Measurements from ENCODE around the gene UBE2K. TPM values are rescaled to one million over a fixed set of nuclear protein-coding genes. Genes with fewer than 3 reads are reported as not detected.
"Not testable (repeated sequence)": the region's sequence is repeated elsewhere in the genome, so short reads cannot be mapped to it uniquely, and the experiment has no call there.

UBE2K gene, protein sequence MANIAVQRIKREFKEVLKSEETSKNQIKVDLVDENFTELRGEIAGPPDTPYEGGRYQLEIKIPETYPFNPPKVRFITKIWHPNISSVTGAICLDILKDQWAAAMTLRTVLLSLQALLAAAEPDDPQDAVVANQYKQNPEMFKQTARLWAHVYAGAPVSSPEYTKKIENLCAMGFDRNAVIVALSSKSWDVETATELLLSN
- 22.3 and 26.7 TPM in 2 replicates for total RNA-seq (2014; rRNA removed; shearing (Covaris generic))
- polyA plus RNA-seq (2016; fragmentation: Nextera tagmentation; extraction: Ambion mirVana), result 127 and 133 TPM in 2 replicates

DNA sequence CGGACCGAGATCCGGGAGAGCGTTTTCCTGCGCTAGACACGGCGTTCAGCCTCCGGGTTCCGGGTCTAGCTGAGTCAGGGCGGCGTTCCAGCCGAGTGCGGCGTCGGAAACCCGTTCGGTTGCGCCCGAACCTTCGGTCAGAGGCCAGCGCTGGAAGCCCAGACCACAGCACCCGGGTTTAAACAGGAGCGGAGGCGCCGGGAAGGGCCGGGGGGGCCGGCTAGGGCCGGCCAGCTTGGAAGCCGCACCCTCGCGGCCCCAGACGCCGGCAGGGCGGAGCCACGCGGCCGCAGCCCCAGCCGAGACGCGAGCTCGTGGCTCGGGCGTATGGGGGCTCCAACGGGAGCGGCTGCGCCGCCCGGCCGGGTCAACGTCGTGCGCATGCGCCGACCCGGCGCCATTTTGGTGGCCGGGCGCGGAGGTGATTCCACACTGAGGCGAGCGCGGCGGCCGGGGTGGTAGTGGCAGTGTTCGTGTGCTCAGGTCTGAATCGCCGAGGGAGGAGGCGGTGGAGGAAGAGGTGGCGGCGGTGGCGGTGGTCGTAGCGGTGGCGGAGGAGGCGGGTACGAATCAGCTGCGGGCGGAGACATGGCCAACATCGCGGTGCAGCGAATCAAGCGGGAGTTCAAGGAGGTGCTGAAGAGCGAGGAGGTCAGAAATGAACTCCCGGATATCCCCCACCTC is at the start of gene UBE2K:
Gene UBE2K, plus strand, starts transcription at position 397 of the 684 bp plus-strand sequence. Its CDS starts 192 bp downstream, at position 589.
- peak within 1 kb of the TSS; percentile 99 for H3K4me2 ChIP-seq (ENCODE audit: unreplicated experiment)
- 0 out of 2 replicates have a peak, but pooled peaks cover 5% of the 10 kb centered on the region for H4K20me1 ChIP-seq (ENCODE audit: insufficient read depth)
- peaks cover 56% of the 10 kb centered on the region for H3K79me2 ChIP-seq (ENCODE audit: insufficient read depth)
- H3K27me3 ChIP-seq (replicated peaks; ENCODE audit: insufficient read depth), result no peaks in the 10 kb centered on the region
- peaks cover 20% of the 10 kb centered on the region; the same call in 1 of the 2 replicates for H3F3A ChIP-seq (ENCODE audit: insufficient read depth)
- peak within 1 kb of the TSS; percentile 91 for H3K4me3 ChIP-seq
- no peaks in the 10 kb centered on the region for H3K36me3 ChIP-seq (ENCODE audit: low read depth)
- DNase-seq, result peak; percentile 96
- 1% methylated on average over 67 to 78 of the region's 84 CpGs for WGBS, 2 experiments (ENCODE audit: low coverage in 1 of 2, low lambda C conversion rate in 2 of 2, missing lambda C conversion rate in 2 of 2)
- peak within 1 kb of the TSS; percentile 90 for H3K27ac ChIP-seq
- no peaks in the 10 kb centered on the region for H3K9me3 ChIP-seq (ENCODE audit: low read depth)
- H3K9ac ChIP-seq, result peak within 1 kb of the TSS; percentile 90
- peaks cover 29% of the 10 kb centered on the region for H3K4me1 ChIP-seq (ENCODE audit: insufficient read depth)
- H3K9me2 ChIP-seq (ENCODE audit: insufficient read depth), result no peaks in the 10 kb centered on the region
- TF ChIP-seq EZH2 (IDR thresholded peaks at IDR 0.05; ENCODE audit: insufficient read depth, poor library complexity, severe bottlenecking) (no peak), EZH2phosphoT487 (IDR thresholded peaks at IDR 0.05; ENCODE audit: insufficient read depth, low read depth) (no peak)
- in situ Hi-C loops (cut with MboI), result loop anchor here (25.0 kb wide), 1 partner anchor 614 kb away; no protein-coding TSS in a partner anchor
- H2AFZ ChIP-seq, result peak within 1 kb of the TSS; percentile 85

DNA sequence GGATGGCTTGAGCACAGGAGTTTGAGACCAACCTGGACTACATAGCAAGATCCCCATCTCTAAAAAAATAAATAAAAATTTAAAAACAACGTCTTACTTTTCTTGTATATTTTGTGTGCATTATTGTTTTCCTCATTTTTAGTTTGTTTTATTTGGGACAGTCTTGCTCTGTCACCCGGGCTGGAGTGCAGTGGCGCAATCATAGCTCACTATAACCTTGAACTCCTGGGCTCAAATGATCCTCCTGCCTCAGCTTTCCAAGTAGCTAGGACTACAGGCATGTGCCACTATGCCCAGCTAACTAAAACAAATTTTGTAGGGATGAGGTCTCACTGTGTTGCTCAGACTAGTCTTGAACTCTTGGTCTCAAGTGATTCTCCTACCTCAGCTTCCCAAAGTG is 49.7 kb upstream of the UBE2K start:
- TF ChIP-seq EZH2 (IDR thresholded peaks at IDR 0.05; ENCODE audit: insufficient read depth, poor library complexity, severe bottlenecking) (no peak), EZH2phosphoT487 (IDR thresholded peaks at IDR 0.05; ENCODE audit: insufficient read depth, low read depth) (no peak)
- H3K27ac ChIP-seq, result no peak overlapping the region
- no peaks in the 10 kb centered on the region for H4K20me1 ChIP-seq (ENCODE audit: insufficient read depth)
- H2AFZ ChIP-seq, result no peak overlapping the region
- no peaks in the 10 kb centered on the region for H3F3A ChIP-seq (ENCODE audit: insufficient read depth)
- H3K9me2 ChIP-seq (ENCODE audit: insufficient read depth), result no peaks in the 10 kb centered on the region
- WGBS, 2 experiments (ENCODE audit: low coverage in 1 of 2, low lambda C conversion rate in 2 of 2, missing lambda C conversion rate in 2 of 2), result 84 to 88% methylated on average over 3 of the region's 3 CpGs
- H3K79me2 ChIP-seq (ENCODE audit: insufficient read depth), result no peaks in the 10 kb centered on the region
- H3K9me3 ChIP-seq (ENCODE audit: low read depth), result no peaks in the 10 kb centered on the region
- no peak overlapping the region for H3K4me2 ChIP-seq (ENCODE audit: unreplicated experiment)
- in situ Hi-C loops (cut with MboI), result no loop called here
- no peaks in the 10 kb centered on the region for H3K36me3 ChIP-seq (ENCODE audit: low read depth)
- no peaks in the 10 kb centered on the region for H3K27me3 ChIP-seq (replicated peaks; ENCODE audit: insufficient read depth)
- DNase-seq, result no peak
- H3K4me3 ChIP-seq, result no peak overlapping the region
- H3K9ac ChIP-seq, result no peak overlapping the region
- no peaks in the 10 kb centered on the region for H3K4me1 ChIP-seq (ENCODE audit: insufficient read depth)

DNA sequence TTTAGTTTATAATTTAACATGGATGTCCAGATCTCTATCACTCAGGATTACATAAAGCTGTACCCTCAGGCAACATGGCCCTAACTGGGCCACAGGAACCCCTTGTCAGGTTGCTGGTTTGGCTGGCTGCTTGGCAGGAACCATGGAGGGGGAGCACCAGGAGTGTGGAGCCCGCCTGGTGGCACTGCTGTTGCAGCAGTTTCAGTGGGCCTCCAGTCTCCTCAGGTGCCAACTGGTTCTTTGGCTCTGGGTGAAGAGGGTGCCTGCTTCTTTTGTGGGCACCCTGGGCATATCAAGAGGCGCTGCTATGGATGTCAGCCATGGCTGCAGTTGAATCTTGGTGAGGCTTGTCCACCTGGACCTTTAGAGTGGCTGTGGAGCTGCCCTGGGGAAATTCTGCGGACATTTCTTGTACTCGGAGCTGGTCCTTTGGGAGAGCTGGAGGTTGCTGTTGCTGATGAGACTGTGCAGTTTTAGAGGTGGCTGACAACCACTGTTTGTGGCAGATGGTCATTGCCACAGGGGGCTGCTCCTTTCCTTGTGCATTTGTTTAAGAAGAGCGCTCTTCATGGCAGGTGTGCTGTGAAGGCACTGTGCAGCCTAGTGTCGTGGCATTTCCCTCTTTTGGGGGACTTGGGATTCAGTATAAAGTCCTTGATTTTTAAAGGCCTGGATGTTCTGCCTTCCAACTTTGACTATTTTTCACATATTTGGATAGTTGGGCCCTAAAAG is 48.9 kb upstream of the UBE2K start:
- Histone ChIP-seq H3K27me3 (replicated peaks; ENCODE audit: insufficient read depth) (no peaks in the 10 kb centered on the region), H3K27ac (no peak overlapping the region), H3K4me2 (ENCODE audit: unreplicated experiment) (no peak overlapping the region), H2AFZ (no peak overlapping the region), H3K4me1 (ENCODE audit: insufficient read depth) (no peaks in the 10 kb centered on the region), H3K9ac (no peak overlapping the region), H3K9me3 (ENCODE audit: low read depth) (no peaks in the 10 kb centered on the region), H3K79me2 (ENCODE audit: insufficient read depth) (no peaks in the 10 kb centered on the region), H4K20me1 (ENCODE audit: insufficient read depth) (no peaks in the 10 kb centered on the region), H3K36me3 (ENCODE audit: low read depth) (no peaks in the 10 kb centered on the region), H3F3A (ENCODE audit: insufficient read depth) (no peaks in the 10 kb centered on the region), H3K4me3 (no peak overlapping the region), H3K9me2 (ENCODE audit: insufficient read depth) (no peaks in the 10 kb centered on the region)
- no peak for TF ChIP-seq EZH2phosphoT487 (IDR thresholded peaks at IDR 0.05; ENCODE audit: insufficient read depth, low read depth)
- TF ChIP-seq EZH2 (IDR thresholded peaks at IDR 0.05; ENCODE audit: insufficient read depth, poor library complexity, severe bottlenecking), result no peak
- DNase-seq, result no peak
- 90 to 93% methylated on average over 6 of the region's 6 CpGs for WGBS, 2 experiments (ENCODE audit: low coverage in 1 of 2, low lambda C conversion rate in 2 of 2, missing lambda C conversion rate in 2 of 2)
- in situ Hi-C loops (cut with MboI), result no loop called here

DNA sequence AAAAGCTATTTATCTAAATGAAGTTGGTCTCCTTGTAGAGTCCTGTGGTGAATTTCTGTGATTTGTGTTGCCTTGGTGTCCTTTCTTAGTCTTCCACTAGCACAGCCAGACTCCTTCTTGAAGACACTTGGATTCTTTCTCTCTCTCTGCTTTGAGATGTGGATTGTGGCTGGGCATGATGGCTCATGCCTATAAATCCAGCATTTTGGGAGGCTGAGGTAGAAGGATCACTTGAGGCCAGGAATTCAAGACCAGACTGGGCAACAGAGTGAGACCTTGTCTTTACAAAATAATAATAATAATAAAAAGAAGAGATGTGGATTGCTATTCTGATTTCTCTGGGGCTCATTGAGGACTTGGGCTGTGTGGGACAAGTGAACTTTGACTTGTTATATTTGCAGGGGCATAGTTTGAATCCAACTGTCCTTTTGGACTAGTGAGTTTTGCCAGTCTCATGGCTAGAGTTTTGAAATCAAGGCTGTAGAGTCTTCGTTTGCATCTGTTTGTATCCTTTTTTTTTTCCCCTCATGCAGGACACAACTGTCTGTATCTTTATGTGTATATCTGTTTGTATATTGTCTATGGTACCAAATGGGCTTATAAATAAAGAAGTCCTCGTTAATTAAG is 48.2 kb upstream of the UBE2K start:
- in situ Hi-C loops (cut with MboI), result no loop called here
- no peak overlapping the region for H3K9ac ChIP-seq
- H3K36me3 ChIP-seq (ENCODE audit: low read depth), result no peaks in the 10 kb centered on the region
- no peaks in the 10 kb centered on the region for H3F3A ChIP-seq (ENCODE audit: insufficient read depth)
- H3K4me3 ChIP-seq, result no peak overlapping the region
- 89 to 90% methylated on average over 2 of the region's 2 CpGs for WGBS, 2 experiments (ENCODE audit: low coverage in 1 of 2, low lambda C conversion rate in 2 of 2, missing lambda C conversion rate in 2 of 2)
- no peaks in the 10 kb centered on the region for H3K9me2 ChIP-seq (ENCODE audit: insufficient read depth)
- TF ChIP-seq EZH2 (IDR thresholded peaks at IDR 0.05; ENCODE audit: insufficient read depth, poor library complexity, severe bottlenecking) (no peak), EZH2phosphoT487 (IDR thresholded peaks at IDR 0.05; ENCODE audit: insufficient read depth, low read depth) (no peak)
- H3K9me3 ChIP-seq (ENCODE audit: low read depth), result no peaks in the 10 kb centered on the region
- no peak overlapping the region for H3K27ac ChIP-seq
- H3K4me1 ChIP-seq (ENCODE audit: insufficient read depth), result no peaks in the 10 kb centered on the region
- DNase-seq, result no peak
- no peaks in the 10 kb centered on the region for H3K79me2 ChIP-seq (ENCODE audit: insufficient read depth)
- no peaks in the 10 kb centered on the region for H3K27me3 ChIP-seq (replicated peaks; ENCODE audit: insufficient read depth)
- H4K20me1 ChIP-seq (ENCODE audit: insufficient read depth), result no peaks in the 10 kb centered on the region
- no peak overlapping the region for H2AFZ ChIP-seq
- H3K4me2 ChIP-seq (ENCODE audit: unreplicated experiment), result no peak overlapping the region

DNA sequence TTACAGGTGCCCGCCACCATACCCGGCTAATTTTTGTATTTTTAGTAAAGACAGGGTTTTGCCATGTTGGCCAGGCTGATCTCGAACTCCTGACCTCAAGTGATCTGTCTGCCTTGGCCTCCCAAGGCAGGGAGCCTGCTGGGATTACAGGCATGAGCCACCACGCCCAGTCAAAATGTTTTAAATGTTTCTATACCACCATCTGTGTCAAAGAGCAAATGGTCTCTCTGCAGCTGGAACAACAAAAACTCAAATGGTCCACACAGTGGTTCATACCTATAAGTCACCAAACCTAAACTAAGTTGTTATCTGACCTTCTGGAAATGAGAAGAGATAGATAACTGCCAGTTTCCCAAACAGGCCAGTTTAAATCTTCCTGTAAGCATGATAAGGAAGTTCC is 46.4 kb upstream of the UBE2K start:
- H3K4me3 ChIP-seq; H3K27ac ChIP-seq; H3F3A ChIP-seq (ENCODE audit: insufficient read depth); H3K27me3 ChIP-seq (replicated peaks; ENCODE audit: insufficient read depth); H3K9me3 ChIP-seq (ENCODE audit: low read depth); DNase-seq; in situ Hi-C loops (cut with MboI); H3K4me1 ChIP-seq (ENCODE audit: insufficient read depth); H2AFZ ChIP-seq; H4K20me1 ChIP-seq (ENCODE audit: insufficient read depth); H3K9me2 ChIP-seq (ENCODE audit: insufficient read depth); H3K4me2 ChIP-seq (ENCODE audit: unreplicated experiment); H3K79me2 ChIP-seq (ENCODE audit: insufficient read depth); H3K9ac ChIP-seq; H3K36me3 ChIP-seq (ENCODE audit: low read depth): not testable (repeated sequence)
- WGBS, 2 experiments (ENCODE audit: low coverage in 1 of 2, low lambda C conversion rate in 2 of 2, missing lambda C conversion rate in 2 of 2), result 83 to 91% methylated on average over 4 of the region's 4 CpGs
